GOT3 (cell line): ENCODE data around the gene GPX7.

Experiments
- DNase-seq: peaks from one replicate; lab custom pipeline; 2025; ENCODE audit warnings: mixed read lengths; lab: John Stamatoyannopoulos, UW

GPX7 gene

GRCh38 chr1:52629325-52629643, 27.1 kb downstream of the GPX7 start:
- no peak for DNase-seq

DNA sequence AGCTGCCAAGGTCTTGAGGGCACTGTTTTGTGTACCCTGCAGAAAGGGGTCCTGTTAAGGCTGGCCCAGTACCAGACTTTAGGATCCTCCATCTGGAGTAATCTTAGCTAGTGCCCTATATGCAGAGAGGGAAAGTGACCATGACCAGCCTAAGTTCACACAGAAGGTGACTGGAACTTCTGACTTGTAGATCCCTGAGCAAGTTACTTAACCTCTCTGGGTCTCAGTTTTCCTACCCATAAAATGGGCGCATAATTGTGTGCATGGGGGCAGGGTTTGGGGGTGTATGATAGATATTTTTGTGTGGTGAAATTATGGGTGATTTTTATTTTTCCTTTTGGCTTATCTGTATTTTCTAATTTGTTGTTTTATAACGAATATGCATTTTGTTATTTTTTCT, 27.5 kb downstream of the GPX7 start:
- no peak for DNase-seq

DNA sequence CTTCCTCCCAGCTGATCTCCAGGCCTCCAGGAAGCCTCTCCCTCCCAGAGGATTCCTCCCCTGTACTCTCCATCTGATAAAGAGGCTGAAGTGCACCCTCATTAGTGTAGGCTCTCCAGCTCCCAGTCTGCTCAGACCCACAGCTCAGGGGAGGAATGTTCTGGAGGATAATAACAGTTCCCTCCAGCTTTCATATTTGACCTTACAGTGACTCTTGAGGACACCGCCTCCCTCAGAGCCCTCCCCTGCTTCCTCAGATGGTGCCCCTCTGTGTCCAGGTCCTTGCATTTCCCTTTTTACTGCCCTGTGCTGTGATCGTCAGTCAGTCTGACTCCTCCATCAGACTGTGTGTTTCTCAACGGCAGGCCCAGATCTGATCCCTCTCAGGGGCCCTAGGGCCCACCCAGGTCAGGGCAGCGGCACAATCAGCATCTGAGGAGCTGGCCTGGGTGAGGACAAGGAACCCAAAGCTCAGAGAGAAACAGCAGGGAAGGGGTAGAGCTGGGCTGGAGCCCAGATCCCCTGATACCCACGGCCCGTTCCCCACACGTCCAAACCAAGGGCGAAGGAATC, 29.7 kb downstream of the GPX7 start:
- no peak for DNase-seq

DNA sequence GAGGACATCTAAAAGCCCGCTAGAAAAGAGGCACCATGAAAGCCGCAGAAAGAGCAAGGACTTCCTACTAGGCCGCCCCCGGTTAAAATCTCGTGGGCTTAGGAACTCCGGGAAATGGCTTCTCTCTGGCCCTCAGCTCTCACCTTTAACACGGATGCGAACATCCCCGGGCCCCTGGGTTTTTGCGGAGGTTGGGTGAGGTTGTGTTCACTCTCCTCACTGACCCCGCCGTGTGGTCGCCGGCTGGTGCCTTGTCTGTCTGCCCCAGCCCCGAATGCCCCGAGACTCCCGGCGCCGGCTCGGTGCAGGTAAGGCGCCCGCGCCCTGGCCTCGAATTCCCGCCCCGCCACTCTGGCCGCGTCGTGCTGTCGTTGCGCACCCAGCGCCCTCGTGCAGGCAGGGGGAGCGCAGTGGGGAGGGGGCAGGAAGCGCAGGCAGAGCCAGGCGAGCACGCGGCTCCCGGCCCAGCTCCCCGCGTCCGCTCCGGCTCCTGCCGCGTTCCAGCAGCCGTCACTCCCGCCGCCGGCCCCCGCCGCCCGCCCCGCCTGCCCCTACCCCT, 30.6 kb downstream of the GPX7 start, which contains the start of gene SHISAL2A:
SHISAL2A (plus strand) TSS at position 437 of the 559 bp plus-strand sequence. CDS start 326 bp downstream, outside the sequence.
- no peak for DNase-seq

DNA sequence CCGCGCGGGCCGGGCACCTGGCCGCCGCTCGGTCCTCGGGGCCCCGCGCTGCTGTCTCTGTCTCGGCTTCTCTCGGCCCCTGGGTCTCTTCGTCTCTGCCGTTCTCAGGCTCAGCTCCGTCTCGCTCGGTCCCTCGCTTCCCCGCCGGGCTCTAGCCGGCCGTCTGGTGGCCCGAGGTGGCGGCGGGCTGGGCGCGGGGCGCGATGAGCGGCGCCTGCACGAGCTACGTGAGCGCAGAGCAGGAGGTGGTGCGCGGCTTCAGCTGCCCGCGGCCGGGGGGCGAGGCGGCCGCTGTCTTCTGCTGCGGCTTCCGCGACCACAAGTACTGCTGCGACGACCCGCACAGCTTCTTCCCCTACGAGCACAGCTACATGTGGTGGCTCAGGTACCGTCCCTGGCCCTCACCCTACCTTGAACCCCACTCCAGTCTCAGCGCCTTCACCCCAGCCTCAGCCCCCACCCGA, 31.2 kb downstream of the GPX7 start:
- no peak for DNase-seq

- no peak for DNase-seq
Observed at GRCh38 chr1:52634111-52634510, 31.9 kb downstream of the GPX7 start.

GRCh38 chr1:52635321-52636089, 33.3 kb downstream of the GPX7 start:
- no peak for DNase-seq

GRCh38 chr1:52636721-52637695, 34.8 kb downstream of the GPX7 start:
- no peak for DNase-seq

DNA sequence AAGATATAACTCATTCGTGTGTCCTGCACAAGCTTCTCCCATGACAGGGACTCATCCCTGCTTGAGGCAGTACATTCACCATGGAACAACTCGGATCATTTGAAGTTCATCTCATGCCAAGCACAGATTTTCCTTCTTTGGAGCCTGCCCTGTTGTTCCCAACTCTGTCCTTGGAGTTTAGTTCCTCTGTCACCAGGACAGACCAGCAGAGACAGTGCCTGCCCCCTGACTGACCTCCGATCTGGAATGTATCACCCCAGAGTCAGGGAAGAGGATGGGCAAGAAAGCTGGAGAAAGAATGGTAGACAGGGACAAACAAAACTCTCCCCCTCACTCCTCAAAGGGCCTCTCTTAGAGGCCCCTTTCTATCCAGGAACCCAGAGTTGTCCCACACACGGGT, 35.8 kb downstream of the GPX7 start:
- no peak for DNase-seq

DNA sequence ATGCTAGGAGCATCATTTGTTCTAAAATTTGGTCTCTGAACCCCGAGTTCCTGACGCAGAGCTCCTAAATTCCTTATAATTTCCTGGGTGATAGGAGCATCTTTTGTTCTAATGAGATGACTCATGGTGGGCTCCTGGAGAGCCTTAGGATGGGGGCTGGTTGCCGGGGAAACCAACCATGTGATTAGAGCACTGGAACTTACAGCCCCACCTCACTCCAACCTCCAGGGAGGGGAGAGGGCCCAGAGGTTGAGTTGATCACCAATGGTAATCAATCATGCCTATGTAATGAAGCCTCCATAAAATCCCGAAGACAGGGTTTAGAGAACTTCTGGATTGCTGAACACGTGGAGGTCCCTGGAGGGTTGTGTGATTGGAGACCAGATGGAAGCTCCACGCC, 38.5 kb downstream of the GPX7 start:
- DNase-seq = no peak

- DNase-seq = no peak
Observed at GRCh38 chr1:52641307-52641706, 39.1 kb downstream of the GPX7 start.

- DNase-seq = no peak
Observed at GRCh38 chr1:52645261-52645660, 43.1 kb downstream of the GPX7 start.

- no peak for DNase-seq
Observed at GRCh38 chr1:52651904-52652303, 49.7 kb downstream of the GPX7 start.

DNA sequence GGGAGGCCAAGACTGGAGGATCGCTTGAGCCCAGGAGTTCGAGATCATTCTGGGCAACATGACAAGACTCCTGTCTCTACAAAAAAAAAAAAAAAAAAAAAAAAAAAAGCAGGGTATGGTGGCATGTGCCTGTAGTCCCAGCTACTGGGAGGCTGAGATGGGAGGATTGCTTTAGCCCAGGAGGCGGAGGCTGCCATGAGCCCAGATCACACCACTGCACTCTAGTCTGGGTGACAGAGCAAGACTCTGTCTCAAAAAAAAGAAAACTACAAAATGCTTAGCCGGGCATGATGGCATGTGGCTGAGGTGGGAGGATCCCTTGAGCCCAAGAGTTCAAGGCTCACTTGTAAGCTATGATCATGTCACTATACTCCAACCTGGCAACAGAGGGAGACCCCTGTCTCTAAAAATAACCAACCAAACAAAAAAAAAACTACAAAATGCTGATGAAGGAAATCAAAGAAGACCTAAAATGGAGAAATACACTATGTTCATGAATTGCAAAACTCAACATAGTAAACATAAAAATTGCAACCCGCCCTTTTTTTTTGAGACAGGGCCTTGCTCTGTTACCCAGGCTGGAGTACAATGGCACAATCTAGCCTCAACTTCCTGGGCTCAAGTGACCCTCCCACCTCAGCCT, 51.2 kb downstream of the GPX7 start:
- no peak for DNase-seq

DNA sequence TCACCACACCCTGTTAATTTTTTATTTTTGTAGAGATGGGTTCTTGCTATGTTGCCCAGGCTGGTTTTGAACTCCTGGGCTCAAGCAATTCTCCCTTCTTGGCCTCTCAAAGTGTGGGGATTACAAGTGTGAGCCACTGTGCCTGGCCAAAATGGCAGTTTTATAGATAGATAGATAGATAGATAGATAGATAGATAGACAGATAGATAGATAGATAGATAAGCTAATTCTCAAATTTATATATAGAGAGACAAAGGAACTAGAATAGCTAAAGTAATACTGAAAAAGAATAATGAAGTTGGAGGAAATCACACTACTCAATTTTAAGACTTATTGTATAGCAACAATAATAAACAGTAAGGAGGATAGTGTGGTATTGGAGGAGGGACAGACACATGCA, 51.9 kb downstream of the GPX7 start:
- DNase-seq = no peak

- DNase-seq = no peak
Observed at GRCh38 chr1:52657702-52658101, 55.5 kb downstream of the GPX7 start.
